HG03139 (cell line): ENCODE measurements around the gene OR52B2.
A peak's percentile ranks its signal among the peaks of the same experiment; 100 is the strongest.

ENCODE experiments used
- ATAC-seq: cut with Tn5 transposase; IDR thresholded peaks from one replicate; pipeline ENCODE4 v1.9.1; 2021; ENCODE audit not compliant: unreplicated experiment

Gene OR52B2

GRCh38 chr11:6170226-6170625 is at the start of gene OR52B2:
TSS of gene OR52B2 (minus strand) at chr11:6170326. CDS start at chr11:6170326, 0 bp downstream.
- no peak for ATAC-seq

- ATAC-seq = no peak
Measured at GRCh38 chr11:6219359-6219758, 49.2 kb upstream of the OR52B2 start.

GRCh38 chr11:6217722-6218121 is 47.6 kb upstream of the OR52B2 start:
- ATAC-seq = no peak

- ATAC-seq = no peak
Measured at GRCh38 chr11:6216501-6216900, 46.4 kb upstream of the OR52B2 start.

- no peak for ATAC-seq
Measured at GRCh38 chr11:6214530-6214929, 44.4 kb upstream of the OR52B2 start.

GRCh38 chr11:6210274-6210955 is 40.3 kb upstream of the OR52B2 start:
- ATAC-seq = no peak

- ATAC-seq = no peak
Measured at GRCh38 chr11:6209801-6210200, 39.7 kb upstream of the OR52B2 start.

GRCh38 chr11:6206456-6207180 is 36.5 kb upstream of the OR52B2 start:
- ATAC-seq = no peak

- ATAC-seq = no peak
Measured at GRCh38 chr11:6205366-6205765, 35.2 kb upstream of the OR52B2 start, which contains the start of gene C11orf42. TSS of gene C11orf42 (plus strand) at chr11:6205557. CDS start at chr11:6205616, 59 bp downstream.

- no peak for ATAC-seq
Measured at GRCh38 chr11:6204706-6205105, 34.6 kb upstream of the OR52B2 start.

GRCh38 chr11:6203327-6203726 is 33.2 kb upstream of the OR52B2 start:
- ATAC-seq = peak; percentile 67

- ATAC-seq = no peak
Measured at GRCh38 chr11:6202041-6202440, 31.9 kb upstream of the OR52B2 start.

- no peak for ATAC-seq
Measured at GRCh38 chr11:6201481-6201880, 31.4 kb upstream of the OR52B2 start.

GRCh38 chr11:6200975-6201374 is 30.8 kb upstream of the OR52B2 start:
- ATAC-seq = no peak

- no peak for ATAC-seq
Measured at GRCh38 chr11:6199174-6199810, 29.2 kb upstream of the OR52B2 start, which contains the start of gene OR52W1. TSS of gene OR52W1 (plus strand) at chr11:6199224. CDS start at chr11:6199224, 0 bp downstream.

- ATAC-seq = no peak
Measured at GRCh38 chr11:6197466-6198200, 27.5 kb upstream of the OR52B2 start.

- no peak for ATAC-seq
Measured at GRCh38 chr11:6196396-6196795, 26.3 kb upstream of the OR52B2 start.

GRCh38 chr11:6194065-6194581 is 24.0 kb upstream of the OR52B2 start:
- ATAC-seq = no peak

GRCh38 chr11:6191742-6192141 is 21.6 kb upstream of the OR52B2 start:
- no peak for ATAC-seq

GRCh38 chr11:6175440-6175839 is 5.3 kb upstream of the OR52B2 start:
- ATAC-seq = no peak
